Gastroesophageal sphincter (tissue), 4 donors: ENCODE results near the gene PRIM2. TPM values are rescaled to one million over a fixed set of nuclear protein-coding genes. Genes with fewer than 3 reads are reported as not detected.
"Not testable (repeated sequence)": the region's sequence is repeated elsewhere in the genome, so short reads cannot be mapped to it uniquely, and the experiment has no call there.

Experiments used
- ATAC-seq: fragments of 150-250 bp; one replicate; pipeline ENCODE4 v1.9.1; 2016; ENCODE audit warnings: mild to moderate bottlenecking, moderate library complexity
- H3K27ac ChIP-seq, 4 donors: fragments of 200-600 bp; sonication (generic) in 3 of 4; 1 replicate in 3 of 4; 2 replicates in 1 of 4; pipeline ENCODE4 v1.5.1; 2016 to 2019
- H3K27me3 ChIP-seq: fragments of 200-600 bp; sonication (generic); one replicate; pipeline ENCODE4 v1.5.1; 2019
- H3K36me3 ChIP-seq, 2 donors: fragments of 200-600 bp; sonication (generic); one replicate each; pipeline ENCODE4 v1.5.1; 2019; ENCODE audit warnings: control low read depth in 1 of 2
- H3K4me1 ChIP-seq, 3 donors: fragments of 200-600 bp; sonication (generic); 1 replicate in 2 of 3; 2 replicates in 1 of 3; pipeline ENCODE4 v1.5.1; 2016 to 2019; ENCODE audit warnings: control low read depth in 2 of 3
- H3K4me3 ChIP-seq, 2 donors: fragments of 200-600 bp; sonication (generic); one replicate each; pipeline ENCODE4 v1.5.1; 2019; ENCODE audit warnings: mild to moderate bottlenecking in 1 of 2, moderate library complexity in 1 of 2
- H3K9me3 ChIP-seq, 3 donors: fragments of 200-600 bp; sonication (generic); one replicate each; pipeline ENCODE4 v1.5.1; 2017 to 2019; ENCODE audit warnings: control low read depth in 2 of 3
- WGBS, 2 donors: methylation state at CpG; one replicate each; pipeline ENCODE4 v1.1.5; 2018; ENCODE audit warnings: low coverage in 1 of 2; 5-methylcytosine and 5-hydroxymethylcytosine counted together
- small RNA-seq, 4 donors: library from RNA; depleted of rRNA; stranded (forward); fragments of <200 nt; gene quantifications; one replicate each; pipeline ENCODE3, GENCODE V24; 2016
- total RNA-seq, 4 donors: library from RNA; depleted of rRNA; stranded (reverse); fragments of >200 nt; gene quantifications; one replicate each; pipeline ENCODE4 v1.1.0, GENCODE V29; 2016

Gene PRIM2
- total RNA-seq, 4 donors from 2014 or later, result 8.1 to 11.2 (median 9.0) TPM

GRCh38 chr6:57671937-57672627 is 354.7 kb downstream of the PRIM2 start:
- WGBS, 2 donors, result 63 to 73% methylated on average over 6 of the region's 6 CpGs
- ATAC-seq, H3K9me3 ChIP-seq: not testable (repeated sequence)

GRCh38 chr6:57673281-57673680 is 355.9 kb downstream of the PRIM2 start:
- WGBS, 2 donors, result 88% methylated on average over 1 of the region's 1 CpG; no CpG with 5 or more reads in 1 of the 2 donors
- not testable (repeated sequence) for H3K4me3 ChIP-seq, H3K27ac ChIP-seq, H3K36me3 ChIP-seq, H3K4me1 ChIP-seq, ATAC-seq, H3K27me3 ChIP-seq, H3K9me3 ChIP-seq

More at GRCh38 chr6:57671937-57672627, 354.7 kb downstream of the PRIM2 start:
- H3K4me3 ChIP-seq, H3K36me3 ChIP-seq, H3K27me3 ChIP-seq, H3K4me1 ChIP-seq, H3K27ac ChIP-seq: not testable (repeated sequence)

DNA sequence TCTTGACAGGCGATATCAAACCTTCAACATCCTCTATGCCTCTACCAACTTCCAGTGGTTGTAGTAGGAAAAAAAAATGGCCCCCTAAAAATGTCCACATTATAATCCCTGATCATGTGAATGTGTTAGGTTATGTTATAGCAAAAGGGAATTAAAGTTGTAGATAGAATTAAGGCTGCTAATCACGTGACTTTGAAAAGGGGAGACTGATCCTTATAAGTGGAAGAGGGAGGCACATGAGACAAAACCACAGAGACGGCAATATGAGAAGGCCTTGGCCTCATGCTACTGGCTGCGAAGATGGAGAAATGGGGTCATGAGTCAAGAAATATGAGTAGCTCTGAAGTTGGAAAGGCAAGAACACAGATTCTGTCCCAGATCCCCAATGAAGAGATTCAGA is 358.0 kb downstream of the PRIM2 start:
- not testable (repeated sequence) for ATAC-seq, H3K4me1 ChIP-seq, H3K36me3 ChIP-seq, H3K4me3 ChIP-seq, H3K9me3 ChIP-seq, H3K27ac ChIP-seq, H3K27me3 ChIP-seq
- 85 to 96% methylated on average over 3 of the region's 4 CpGs for WGBS, 2 donors

DNA sequence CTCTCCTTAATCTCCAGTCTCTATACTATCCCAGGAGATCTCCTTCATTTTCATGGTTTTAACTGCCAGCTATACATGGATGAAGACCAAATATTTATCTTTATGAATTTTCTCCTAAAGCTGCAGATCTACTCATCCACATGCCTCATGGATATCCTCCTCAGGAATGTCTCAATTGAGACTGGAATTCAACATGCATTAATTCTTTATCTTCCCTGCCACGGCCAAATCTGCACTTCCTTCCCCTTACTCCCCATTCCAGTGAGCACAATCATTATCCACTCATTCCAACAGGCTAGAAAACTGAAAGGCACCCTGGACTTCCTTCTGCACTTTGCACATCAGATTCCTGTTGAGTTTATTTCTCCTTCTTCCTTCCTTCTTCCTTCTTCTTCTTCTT is 379.0 kb downstream of the PRIM2 start:
- H3K4me1 ChIP-seq, H3K36me3 ChIP-seq, H3K4me3 ChIP-seq, ATAC-seq, H3K27ac ChIP-seq, H3K27me3 ChIP-seq, H3K9me3 ChIP-seq: not testable (repeated sequence)
- 44 to 55% methylated on average over 1 of the region's 1 CpG for WGBS, 2 donors

Small RNAs within 50 kb of the gene (small RNA-seq; reads per million reads assigned to genes)
- 0 reads per million in 4 donors for gene MIR548U

Other genes starting within 250 kb of the PRIM2 start
- 10 to 100 TPM; 28.7 to 66.5 (median 39.8) TPM for gene ZNF451, start 227.4 kb upstream of the PRIM2 start, total RNA-seq
- gene BAG2, start 145.3 kb upstream of the PRIM2 start, total RNA-seq, result 10 to 100 TPM; 40.8 to 50.6 (median 46.3) TPM
- 100 to 1,000 TPM in 1 of 4 donors, 10 to 100 TPM in 3; 45.5 to 107 (median 78.1) TPM for gene RAB23, start 95.3 kb upstream of the PRIM2 start, total RNA-seq